SU-DHL-6 (cell line): ENCODE data around the gene NXN.

ENCODE experiments used
- H2AFZ ChIP-seq: fragments of 200-600 bp; sonication (generic); 2 replicates; pipeline ENCODE4 v1.6.1; 2014; ENCODE audit warnings: low read depth, mild to moderate bottlenecking, moderate library complexity, mixed read lengths, antibody characterized with exemption, low read length; ENCODE audit not compliant: severe bottlenecking
- H3F3A ChIP-seq: fragments of 200-600 bp; shearing (Covaris generic); 2 replicates; pipeline ENCODE4 v1.6.0; 2016; ENCODE audit warnings: antibody characterized with exemption, mild to moderate bottlenecking; ENCODE audit not compliant: insufficient read depth
- H3K27ac ChIP-seq: fragments of 200-600 bp; sonication (generic); 2 replicates; pipeline ENCODE4 v1.5.1; 2016; ENCODE audit warnings: low read depth, mild to moderate bottlenecking, low read length, moderate library complexity, mixed read lengths
- H3K27me3 ChIP-seq: fragments of 200-600 bp; sonication (generic), shearing (Covaris generic); 2 replicates; pipeline ENCODE4 v1.6.0; 2014; ENCODE audit warnings: mild to moderate bottlenecking, low read length
- H3K36me3 ChIP-seq: fragments of 200-600 bp; sonication (generic); 2 replicates; pipeline ENCODE4 v1.6.1; 2014; ENCODE audit warnings: mild to moderate bottlenecking, low read length, mixed read lengths
- H3K4me2 ChIP-seq: fragments of 300-600, 200-600 bp; shearing (Covaris generic), sonication (generic); 2 replicates; pipeline ENCODE4 v1.6.0; 2014; ENCODE audit warnings: low read length, low read depth, mild to moderate bottlenecking; ENCODE audit not compliant: poor library complexity, severe bottlenecking
- H3K4me3 ChIP-seq: fragments of 200-600 bp; sonication (generic); 2 replicates; pipeline ENCODE4 v1.5.1; 2014; ENCODE audit warnings: antibody characterized with exemption, low read length, mild to moderate bottlenecking, mixed read lengths; ENCODE audit not compliant: insufficient read depth, poor library complexity, severe bottlenecking
- H3K79me2 ChIP-seq: fragments of 200-600 bp; sonication (generic); 2 replicates; pipeline ENCODE4 v1.6.1; 2014; ENCODE audit warnings: mild to moderate bottlenecking, low read length, moderate library complexity; ENCODE audit not compliant: insufficient read depth
- H3K9ac ChIP-seq: fragments of 200-600 bp; sonication (generic); 2 replicates; pipeline ENCODE4 v1.7.0; 2014; ENCODE audit warnings: mild to moderate bottlenecking, low read length
- H3K9me2 ChIP-seq: fragments of 200-600 bp; sonication (generic); replicated peaks from 2 replicates; pipeline ENCODE4 v1.6.1; 2014; ENCODE audit warnings: low read length; ENCODE audit not compliant: insufficient read depth
- H3K9me3 ChIP-seq: fragments of 200-600 bp; sonication (generic); 2 replicates; pipeline ENCODE4 v1.6.1; 2014; ENCODE audit warnings: low read length, mixed read lengths; ENCODE audit not compliant: insufficient read depth
- H4K20me1 ChIP-seq: fragments of 200-600 bp; sonication (generic); 2 replicates; pipeline ENCODE4 v1.6.1; 2014; ENCODE audit warnings: low read depth, mild to moderate bottlenecking, antibody characterized with exemption, low read length, moderate library complexity, mixed read lengths
- CTCF ChIP-seq: fragments of 200-600 bp; sonication (generic); IDR thresholded peaks from one replicate; pipeline ENCODE4 v1.5.1; 2017; ENCODE audit warnings: antibody characterized with exemption, mild to moderate bottlenecking, low read length, moderate library complexity; ENCODE audit not compliant: insufficient read depth, poor library complexity, severe bottlenecking
- EZH2phosphoT487 ChIP-seq: fragments of 200-600 bp; sonication (generic), shearing (Covaris generic); conservative IDR thresholded peaks from 2 replicates; pipeline ENCODE4 v1.6.1; 2018; ENCODE audit warnings: mild to moderate bottlenecking, antibody characterized with exemption, low read length, moderate library complexity, mixed read lengths

NXN gene

GRCh38 chr17:970364-970763 lies 9.2 kb downstream of the NXN start:
- Histone ChIP-seq H3K4me3 (no peak overlapping the region), H3K4me2 (no peak overlapping the region), H3K9me3 (no peaks in the 10 kb centered on the region), H3K79me2 (no peaks in the 10 kb centered on the region), H3F3A (no peaks in the 10 kb centered on the region), H4K20me1 (no peaks in the 10 kb centered on the region), H3K36me3 (no peaks in the 10 kb centered on the region), H3K9ac (no peak overlapping the region), H2AFZ (no peak overlapping the region), H3K27me3 (no peaks in the 10 kb centered on the region), H3K9me2 (no peaks in the 10 kb centered on the region), H3K27ac (no peak overlapping the region)
- TF ChIP-seq EZH2phosphoT487: no peak
- no peak for TF ChIP-seq CTCF

- no peak for TF ChIP-seq CTCF
- Histone ChIP-seq H4K20me1 (no peaks in the 10 kb centered on the region), H3F3A (no peaks in the 10 kb centered on the region), H3K79me2 (no peaks in the 10 kb centered on the region), H3K9me3 (no peaks in the 10 kb centered on the region), H3K9me2 (no peaks in the 10 kb centered on the region), H3K4me3 (no peak overlapping the region), H3K27ac (no peak overlapping the region), H3K4me2 (no peak overlapping the region), H2AFZ (no peak overlapping the region), H3K9ac (no peak overlapping the region), H3K27me3 (no peaks in the 10 kb centered on the region), H3K36me3 (no peaks in the 10 kb centered on the region)
These were observed 9.7 kb downstream of the NXN start for GRCh38 chr17:969811-970355.

GRCh38 chr17:968812-969730 lies 10.5 kb downstream of the NXN start:
- TF ChIP-seq CTCF (no peak), EZH2phosphoT487 (no peak)
- H3K79me2 ChIP-seq: no peaks in the 10 kb centered on the region
- no peak overlapping the region for H3K4me3 ChIP-seq
- H2AFZ ChIP-seq: no peak overlapping the region
- H3K27me3 ChIP-seq: no peaks in the 10 kb centered on the region
- no peak overlapping the region for H3K27ac ChIP-seq
- H3K9me2 ChIP-seq: no peaks in the 10 kb centered on the region
- no peak overlapping the region for H3K9ac ChIP-seq
- H3K4me2 ChIP-seq: no peak overlapping the region
- H3K9me3 ChIP-seq: no peaks in the 10 kb centered on the region
- H3K36me3 ChIP-seq: no peaks in the 10 kb centered on the region
- H3F3A ChIP-seq: no peaks in the 10 kb centered on the region
- no peaks in the 10 kb centered on the region for H4K20me1 ChIP-seq
